MG63 (cell line): ENCODE results near the gene GRAMD1C. TPM values are rescaled to one million over a fixed set of nuclear protein-coding genes. Genes with fewer than 3 reads are reported as not detected.
"Not testable (repeated sequence)": the region's sequence is repeated elsewhere in the genome, so short reads cannot be mapped to it uniquely, and the experiment has no call there.

Experiments used
- DNase-seq: peaks from one replicate; pipeline ENCODE4 v3.0.0-alpha.2; 2020
- H3K27me3 ChIP-seq: fragments of 250-450 bp; sonication (Bioruptor Pico); 2 replicates; pipeline ENCODE4 v1.5.1; 2020; ENCODE audit warnings: mild to moderate bottlenecking, moderate library complexity
- H3K36me3 ChIP-seq: fragments of 250-450 bp; sonication (Bioruptor Pico); 2 replicates; pipeline ENCODE4 v1.5.1; 2020; ENCODE audit warnings: mild to moderate bottlenecking, moderate library complexity
- H3K4me3 ChIP-seq: fragments of 250-450 bp; sonication (Bioruptor Pico); 2 replicates; pipeline ENCODE4 v1.5.1; 2020; ENCODE audit warnings: mild to moderate bottlenecking, moderate library complexity
- H3K9me3 ChIP-seq: fragments of 250-450 bp; sonication (Bioruptor Pico); 2 replicates; pipeline ENCODE4 v1.5.1; 2020; ENCODE audit warnings: mild to moderate bottlenecking, moderate library complexity
- total RNA-seq: library from RNA; depleted of rRNA; stranded (reverse); fragments of >200 nt; shearing (Covaris generic); gene quantifications from 2 replicates; pipeline ENCODE4 v1.2.3, GENCODE V29; 2014; ENCODE audit warnings: low replicate concordance

GRAMD1C gene
- total RNA-seq, 1 experiment from 2014 or later, result 1.8 TPM

DNA sequence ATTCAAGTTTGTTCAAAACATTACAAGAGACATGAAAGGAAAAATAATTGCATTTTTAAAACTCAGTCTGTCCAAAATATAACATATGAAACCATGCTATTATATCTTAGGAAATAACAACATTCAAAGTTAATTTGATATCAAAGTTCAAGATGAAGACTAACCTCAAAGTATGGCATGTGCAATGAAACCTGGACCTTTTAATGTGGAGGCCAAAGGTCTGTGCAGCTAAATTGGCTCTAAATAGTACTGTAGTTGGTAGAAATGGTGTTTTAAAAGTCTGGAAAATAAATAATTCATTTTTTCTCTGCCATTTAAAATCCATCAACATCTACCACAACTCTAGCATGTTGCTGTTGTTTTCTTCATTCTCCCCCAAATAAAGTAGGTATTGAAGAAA is 8.7 kb downstream of the GRAMD1C start:
- no peaks in the 10 kb centered on the region for H3K27me3 ChIP-seq
- no peaks in the 10 kb centered on the region for H3K9me3 ChIP-seq
- no peaks in the 10 kb centered on the region for H3K36me3 ChIP-seq
- no peak overlapping the region for H3K4me3 ChIP-seq
- no peak for DNase-seq

GRCh38 chr3:113847664-113848461 is 9.3 kb downstream of the GRAMD1C start:
- no peak for DNase-seq
- Histone ChIP-seq H3K4me3 (no peak overlapping the region), H3K36me3 (no peaks in the 10 kb centered on the region), H3K9me3 (no peaks in the 10 kb centered on the region), H3K27me3 (no peaks in the 10 kb centered on the region)

GRCh38 chr3:113849071-113849470 is 10.5 kb downstream of the GRAMD1C start:
- not testable (repeated sequence) for H3K4me3 ChIP-seq, DNase-seq, H3K36me3 ChIP-seq, H3K9me3 ChIP-seq, H3K27me3 ChIP-seq

DNA sequence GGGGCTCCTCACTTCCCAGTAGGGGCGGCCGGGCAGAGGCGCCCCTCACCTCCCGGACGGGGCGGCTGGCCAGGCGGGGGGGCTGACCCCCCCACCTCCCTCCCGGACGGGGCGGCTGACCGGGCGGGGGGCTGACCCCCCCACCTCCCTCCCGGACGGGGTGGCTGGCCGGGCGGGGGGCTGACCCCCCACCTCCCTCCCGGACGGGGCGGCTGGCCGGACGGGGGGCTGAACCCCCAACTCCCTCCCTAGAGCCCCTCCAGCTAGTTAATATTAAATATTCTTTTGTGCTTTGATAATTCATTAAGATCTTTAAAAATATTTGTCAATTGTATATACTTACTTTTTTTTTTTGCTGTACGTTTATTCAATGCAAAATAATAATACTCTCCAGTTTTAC is 11.3 kb downstream of the GRAMD1C start:
- not testable (repeated sequence) for H3K27me3 ChIP-seq, H3K4me3 ChIP-seq, H3K36me3 ChIP-seq, DNase-seq, H3K9me3 ChIP-seq

GRCh38 chr3:113850391-113850790 is 11.8 kb downstream of the GRAMD1C start:
- not testable (repeated sequence) for DNase-seq, H3K27me3 ChIP-seq, H3K4me3 ChIP-seq, H3K9me3 ChIP-seq, H3K36me3 ChIP-seq

GRCh38 chr3:113852506-113852905 is 13.9 kb downstream of the GRAMD1C start:
- Histone ChIP-seq H3K27me3 (no peaks in the 10 kb centered on the region; the same call in 1 of the 2 replicates), H3K4me3 (no peak overlapping the region), H3K36me3 (no peaks in the 10 kb centered on the region), H3K9me3 (no peaks in the 10 kb centered on the region)
- DNase-seq, result no peak

- H3K36me3 ChIP-seq, result no peaks in the 10 kb centered on the region
- H3K27me3 ChIP-seq, result no peaks in the 10 kb centered on the region
- no peaks in the 10 kb centered on the region for H3K9me3 ChIP-seq
- H3K4me3 ChIP-seq, result no peak overlapping the region
- no peak for DNase-seq
Measured at GRCh38 chr3:113867506-113867905, 28.9 kb downstream of the GRAMD1C start.

DNA sequence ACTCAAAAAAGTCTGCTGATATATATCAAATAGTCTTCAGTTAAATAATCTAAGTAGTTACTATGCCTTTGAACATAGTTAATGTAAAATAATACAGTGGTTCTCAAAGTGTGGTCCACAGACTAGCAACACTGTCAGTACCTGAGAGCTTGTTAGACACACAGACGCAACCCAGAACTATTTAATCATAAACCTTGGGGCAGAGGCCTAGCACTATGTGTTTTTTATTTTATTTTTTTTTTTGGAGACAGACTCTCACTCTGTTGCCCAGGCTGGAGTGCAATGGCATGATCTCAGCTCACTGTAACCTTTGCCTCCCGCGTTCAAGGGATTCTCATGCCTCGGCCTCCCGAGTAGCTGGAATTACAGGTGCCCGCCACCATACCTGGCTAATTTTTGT is 34.7 kb downstream of the GRAMD1C start:
- H3K36me3 ChIP-seq, result no peaks in the 10 kb centered on the region

GRCh38 chr3:113873814-113874526 is 35.4 kb downstream of the GRAMD1C start:
- H3K36me3 ChIP-seq, result no peaks in the 10 kb centered on the region
- H3K27me3 ChIP-seq, result no peaks in the 10 kb centered on the region
- DNase-seq, result no peak
- H3K4me3 ChIP-seq, result no peak overlapping the region
- no peaks in the 10 kb centered on the region for H3K9me3 ChIP-seq

More for the DNA sequence above, 34.7 kb downstream of the GRAMD1C start:
- no peak for DNase-seq
- Histone ChIP-seq H3K27me3 (no peaks in the 10 kb centered on the region), H3K9me3 (no peaks in the 10 kb centered on the region), H3K4me3 (no peak overlapping the region)

DNA sequence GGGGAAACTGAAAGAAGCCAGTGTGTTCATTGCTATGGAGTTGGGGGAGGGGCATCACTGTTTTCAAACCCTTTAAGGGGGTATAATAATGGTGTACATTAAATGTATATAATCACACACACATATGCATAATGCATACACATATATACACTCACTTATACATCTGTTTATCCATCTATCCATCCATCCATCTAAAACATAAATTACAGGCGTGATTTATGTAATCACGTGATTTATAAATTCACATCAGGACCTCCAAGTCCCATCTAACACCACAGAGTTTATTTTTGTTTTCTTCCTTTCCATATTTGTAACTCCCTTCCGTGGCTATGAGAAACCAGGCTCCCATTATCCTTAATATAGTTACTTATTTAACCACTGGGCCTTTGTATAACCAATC is 39.8 kb downstream of the GRAMD1C start:
- no peak overlapping the region for H3K4me3 ChIP-seq
- H3K36me3 ChIP-seq, result no peaks in the 10 kb centered on the region
- H3K27me3 ChIP-seq, result no peaks in the 10 kb centered on the region
- no peaks in the 10 kb centered on the region for H3K9me3 ChIP-seq
- DNase-seq, result no peak

GRCh38 chr3:113885050-113885449 is 46.5 kb downstream of the GRAMD1C start:
- Histone ChIP-seq H3K27me3 (no peaks in the 10 kb centered on the region), H3K36me3 (no peaks in the 10 kb centered on the region), H3K9me3 (no peaks in the 10 kb centered on the region), H3K4me3 (no peak overlapping the region)
- DNase-seq, result no peak

GRCh38 chr3:113890256-113890900 is 51.8 kb downstream of the GRAMD1C start:
- H3K9me3 ChIP-seq, result no peaks in the 10 kb centered on the region
- no peaks in the 10 kb centered on the region for H3K27me3 ChIP-seq
- H3K4me3 ChIP-seq, result no peak overlapping the region
- DNase-seq, result peak; percentile 5
- no peaks in the 10 kb centered on the region for H3K36me3 ChIP-seq

DNA sequence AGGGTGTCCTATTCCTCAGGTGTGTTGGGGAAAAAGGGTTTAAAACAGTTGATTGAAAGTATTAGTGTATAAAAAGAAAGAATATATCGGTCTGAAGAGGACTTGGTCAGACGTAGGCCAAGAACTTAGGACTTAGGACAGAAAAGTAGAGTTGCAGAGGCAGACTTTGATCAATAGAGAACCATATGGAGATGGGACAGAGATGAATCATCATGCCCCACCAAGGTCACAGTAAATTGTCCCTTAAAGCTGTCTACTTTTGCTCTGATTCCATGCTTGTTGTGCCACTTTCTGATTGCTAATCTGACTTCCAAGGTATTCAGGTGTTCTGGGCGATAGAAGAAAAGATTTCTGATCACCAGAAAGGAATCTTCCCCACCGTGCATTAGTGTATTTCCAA is 56.3 kb downstream of the GRAMD1C start:
- Histone ChIP-seq H3K9me3 (no peaks in the 10 kb centered on the region), H3K27me3 (no peaks in the 10 kb centered on the region; the same call in none of the 2 replicates), H3K36me3 (no peaks in the 10 kb centered on the region), H3K4me3 (no peak overlapping the region)
- DNase-seq, result no peak

DNA sequence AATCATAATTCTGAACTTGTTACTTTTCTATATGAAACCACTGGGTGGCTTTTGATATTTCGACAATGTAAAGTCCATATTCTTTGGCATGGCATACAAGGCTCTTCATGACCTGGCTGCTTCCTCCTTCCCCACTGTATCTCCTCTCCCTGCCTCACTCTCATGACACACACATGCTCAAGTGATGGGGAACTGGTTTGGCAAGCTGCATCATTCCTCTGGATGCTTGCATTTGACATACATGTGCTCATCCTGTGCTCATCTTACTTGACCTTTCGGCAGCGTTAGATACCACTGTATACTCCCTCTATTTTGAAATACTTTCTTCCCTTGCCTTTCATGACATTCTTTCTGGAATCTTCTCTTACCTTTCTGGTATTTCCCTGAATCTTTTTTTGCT is 57.4 kb downstream of the GRAMD1C start:
- Histone ChIP-seq H3K4me3 (no peak overlapping the region), H3K36me3 (no peaks in the 10 kb centered on the region), H3K9me3 (no peaks in the 10 kb centered on the region), H3K27me3 (no peaks in the 10 kb centered on the region; the same call in none of the 2 replicates)
- no peak for DNase-seq

DNA sequence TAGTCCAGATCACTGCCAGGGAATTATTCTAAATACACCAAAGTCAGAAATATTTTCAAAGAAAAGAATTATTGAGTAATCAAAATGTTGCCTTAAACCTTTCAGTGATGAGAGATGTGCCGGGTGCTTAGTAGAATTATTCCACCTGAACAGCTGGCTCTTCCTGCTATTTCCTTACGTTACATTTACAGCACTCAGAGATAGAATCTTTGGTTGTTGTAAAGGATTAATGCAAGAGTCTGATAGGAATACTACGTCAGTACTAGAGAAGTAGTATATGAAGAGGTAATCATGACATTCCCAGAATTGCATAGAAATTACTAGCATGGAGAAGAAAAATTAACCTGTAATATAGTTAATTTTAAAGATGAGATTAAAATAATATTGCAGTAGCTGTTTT is 58.3 kb downstream of the GRAMD1C start:
- Histone ChIP-seq H3K9me3 (no peaks in the 10 kb centered on the region), H3K27me3 (no peaks in the 10 kb centered on the region; the same call in none of the 2 replicates), H3K36me3 (no peaks in the 10 kb centered on the region), H3K4me3 (no peak overlapping the region)
- DNase-seq, result no peak

DNA sequence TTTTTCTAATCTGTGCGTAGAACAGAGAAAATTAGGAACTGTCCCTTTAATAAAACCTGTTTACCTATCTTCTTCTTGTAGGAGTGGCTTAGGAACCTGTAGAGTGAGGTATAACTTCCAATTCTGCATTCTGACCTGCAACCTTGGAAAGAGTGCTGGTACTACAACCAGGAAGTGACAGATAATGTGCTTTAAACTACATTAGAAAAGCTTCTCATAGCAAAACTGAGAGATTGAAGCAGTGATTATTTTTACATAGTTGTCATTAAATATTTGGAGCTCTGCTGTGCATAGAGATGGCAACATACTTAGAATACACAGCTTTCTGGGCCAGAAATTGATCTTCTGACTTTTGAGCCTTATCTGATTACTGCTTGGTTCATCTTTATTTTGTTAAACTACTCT is 58.8 kb downstream of the GRAMD1C start:
- H3K4me3 ChIP-seq, result no peak overlapping the region
- H3K36me3 ChIP-seq, result no peaks in the 10 kb centered on the region
- DNase-seq, result no peak

GRCh38 chr3:113898892-113899291 is 60.3 kb downstream of the GRAMD1C start:
- no peaks in the 10 kb centered on the region for H3K9me3 ChIP-seq
- DNase-seq, result no peak
- H3K36me3 ChIP-seq, result no peaks in the 10 kb centered on the region
- no peaks in the 10 kb centered on the region; the same call in none of the 2 replicates for H3K27me3 ChIP-seq
- H3K4me3 ChIP-seq, result no peak overlapping the region

More for the DNA sequence above, 58.8 kb downstream of the GRAMD1C start:
- no peaks in the 10 kb centered on the region; the same call in none of the 2 replicates for H3K27me3 ChIP-seq
- no peaks in the 10 kb centered on the region for H3K9me3 ChIP-seq
